IMR-90 (cell line): ENCODE data around the gene TEX101. TPM values are rescaled to one million over a fixed set of nuclear protein-coding genes. Genes with fewer than 3 reads are reported as not detected.
"Not testable (repeated sequence)": the region's sequence is repeated elsewhere in the genome, so short reads cannot be mapped to it uniquely, and the experiment has no call there.

Experiments
- ATAC-seq: fragments of 200-7000 bp; cut with Tn5 transposase; 2 replicates; pipeline ENCODE4 v1.9.1; 2020; ENCODE audit warnings: low read depth, mild to moderate bottlenecking, moderate library complexity
- Bru-seq: library from RNA; stranded (reverse); fragments of 400-500 nt; gene quantifications from one replicate; lab custom pipeline; 2021; lab: Mats Ljungman, UMichigan
- BruChase-seq, 2 experiments: library from RNA; stranded (reverse); fragments of 400-500 nt; gene quantifications; one replicate each; lab custom pipeline; 2021; lab: Mats Ljungman, UMichigan
- BruUV-seq: library from RNA; stranded (reverse); fragments of 400-500 nt; replicated peaks from 2 replicates; lab custom pipeline; 2021; lab: Mats Ljungman, UMichigan
- CTCF ChIA-PET: fragments of 300-600 bp; formaldehyde crosslinking; extraction: SDS; loops from one replicate; lab custom pipeline; 2021; ENCODE audit warnings: antibody characterized with exemption; lab: Yijun Ruan, JAX
- POLR2A ChIA-PET: fragments of 300-600 bp; sonication (Branson Sonifier 250); formaldehyde crosslinking; loops from one replicate; lab custom pipeline; 2022; ENCODE audit warnings: antibody characterized with exemption; ENCODE audit not compliant: unreplicated experiment; lab: Charles Lee
- DNase-seq: peaks from one replicate; pipeline ENCODE4 v3.0.0; 2013
- H2AFZ ChIP-seq: replicated peaks from 2 replicates; pipeline ENCODE3; 2013; ENCODE audit warnings: low read length, mild to moderate bottlenecking; ENCODE audit not compliant: poor library complexity
- H2AK5ac ChIP-seq: 2 replicates; pipeline ENCODE4 v1.6.1; 2013; ENCODE audit warnings: low read depth, low read length, inconsistent platforms
- H2AK9ac ChIP-seq: replicated peaks from 2 replicates; pipeline ENCODE3; 2013; ENCODE audit warnings: mild to moderate bottlenecking, low read depth, low read length, moderate library complexity; ENCODE audit not compliant: poor library complexity
- H2BK120ac ChIP-seq: 2 replicates; pipeline ENCODE4 v1.6.1; 2013; ENCODE audit warnings: low read depth, low read length, inconsistent platforms
- H2BK15ac ChIP-seq: 3 replicates; pipeline ENCODE4 v1.6.1; 2013; ENCODE audit warnings: low read depth, low read length, inconsistent platforms
- H2BK20ac ChIP-seq: 2 replicates; pipeline ENCODE4 v1.6.1; 2013; ENCODE audit warnings: low read depth, mild to moderate bottlenecking, inconsistent platforms, low read length, moderate library complexity
- H2BK5ac ChIP-seq: 2 replicates; pipeline ENCODE4 v1.6.1; 2013; ENCODE audit warnings: mild to moderate bottlenecking, low read depth, low read length, inconsistent platforms; ENCODE audit not compliant: poor library complexity, severe bottlenecking
- H3K14ac ChIP-seq: replicated peaks from 2 replicates; pipeline ENCODE4 v1.6.1; 2013; ENCODE audit warnings: low read depth, low read length, inconsistent platforms
- H3K18ac ChIP-seq: 2 replicates; pipeline ENCODE4 v1.6.1; 2013; ENCODE audit warnings: low read depth, low read length, control low read depth
- H3K23ac ChIP-seq: 2 replicates; pipeline ENCODE4 v1.6.1; 2013; ENCODE audit warnings: low read depth, low read length, inconsistent platforms
- H3K27ac ChIP-seq: 2 replicates; pipeline ENCODE4 v1.5.1; 2013; ENCODE audit warnings: mild to moderate bottlenecking, control low read depth, low read length; ENCODE audit not compliant: insufficient read depth
- H3K27me3 ChIP-seq: 2 replicates; pipeline ENCODE4 v1.6.1; 2013; ENCODE audit warnings: low read length; ENCODE audit not compliant: control insufficient read depth, insufficient read depth
- H3K36me3 ChIP-seq: 2 replicates; pipeline ENCODE4 v1.6.1; 2013; ENCODE audit warnings: low read length, mixed read lengths; ENCODE audit not compliant: control insufficient read depth, insufficient read depth
- H3K4ac ChIP-seq: 2 replicates; pipeline ENCODE4 v1.6.1; 2013; ENCODE audit warnings: low read depth, low read length, inconsistent platforms
- H3K4me1 ChIP-seq: 2 replicates; pipeline ENCODE4 v1.6.1; 2013; ENCODE audit warnings: low read length, mixed read lengths; ENCODE audit not compliant: control insufficient read depth, insufficient read depth
- H3K4me2 ChIP-seq: 2 replicates; pipeline ENCODE4 v1.6.1; 2013; ENCODE audit warnings: low read depth, mild to moderate bottlenecking, control low read depth, low read length, moderate library complexity
- H3K4me3 ChIP-seq: 2 replicates; pipeline ENCODE4 v1.5.1; 2013; ENCODE audit warnings: low read depth, mild to moderate bottlenecking, control low read depth, low read length, moderate library complexity; ENCODE audit not compliant: insufficient read depth
- H3K56ac ChIP-seq: 2 replicates; pipeline ENCODE4 v1.6.1; 2013; ENCODE audit warnings: low read length, inconsistent platforms; ENCODE audit not compliant: insufficient read depth; ENCODE audit errors: extremely low read depth
- H3K79me1 ChIP-seq, 2 experiments: 2 replicates each; pipeline ENCODE4 v1.6.1; 2013; ENCODE audit warnings: low read length in 2 of 2, inconsistent platforms in 1 of 2, low read depth in 1 of 2
- H3K9ac ChIP-seq: 2 replicates; pipeline ENCODE4 v1.6.1; 2013; ENCODE audit warnings: low read depth, low read length, control low read depth
- H3K9me1 ChIP-seq: 2 replicates; pipeline ENCODE4 v1.6.1; 2013; ENCODE audit warnings: low read length, inconsistent platforms; ENCODE audit not compliant: insufficient read depth
- H3K9me3 ChIP-seq: 2 replicates; pipeline ENCODE4 v1.6.1; 2013; ENCODE audit warnings: low read length; ENCODE audit not compliant: control insufficient read depth, insufficient read depth
- H4K20me1 ChIP-seq: 2 replicates; pipeline ENCODE4 v1.6.1; 2013; ENCODE audit warnings: low read length, inconsistent platforms; ENCODE audit not compliant: insufficient read depth
- H4K5ac ChIP-seq: 2 replicates; pipeline ENCODE4 v1.6.1; 2013; ENCODE audit warnings: mild to moderate bottlenecking, low read depth, low read length, control low read depth
- H4K8ac ChIP-seq, 2 experiments: 2 replicates each; pipeline ENCODE4 v1.6.1; 2013; ENCODE audit warnings: low read depth in 2 of 2, low read length in 2 of 2, control low read depth in 1 of 2, inconsistent platforms in 1 of 2
- H4K91ac ChIP-seq: 2 replicates; pipeline ENCODE4 v1.6.1; 2013; ENCODE audit warnings: low read depth, low read length, inconsistent platforms; ENCODE audit not compliant: insufficient read depth
- ELK1 ChIP-seq: fragments of 150-350 bp; IDR thresholded peaks from 2 replicates; pipeline ENCODE4 v1.6.1; 2016; ENCODE audit warnings: low read depth, mild to moderate bottlenecking, low read length, moderate library complexity, borderline replicate concordance
- FOS ChIP-seq: fragments of 150-350 bp; IDR thresholded peaks from 2 replicates; pipeline ENCODE4 v1.6.1; 2016; ENCODE audit warnings: low read depth, low read length
- POLR2A ChIP-seq: IDR thresholded peaks from 2 replicates; pipeline ENCODE4 v1.6.1; 2012; ENCODE audit warnings: mild to moderate bottlenecking, low read depth, low read length
- WGBS, 2 experiments: methylation state at CpG; one replicate each; pipeline versions ENCODE4 v1.1.5 to v1.1.7; 2013; ENCODE audit warnings: missing lambda C conversion rate in 2 of 2; ENCODE audit not compliant: insufficient read length in 1 of 2; ENCODE audit errors: extremely low coverage in 2 of 2; 5-methylcytosine and 5-hydroxymethylcytosine counted together
- dilution Hi-C: fragments of 300-500 bp; cut with HindIII; formaldehyde crosslinking; loops from one replicate; pipeline ENCODE4 v1.14.3; 2018; ENCODE audit warnings: low sequenced_read_pairs; ENCODE audit not compliant: unreplicated experiment
- in situ Hi-C: fragments of 300-500 bp; cut with MboI; formaldehyde crosslinking; loops from 3 replicates; pipeline ENCODE4 v1.14.3; 2019; ENCODE audit warnings: low sequenced_read_pairs, inconsistent platforms, mixed read lengths
- intact Hi-C: fragments of 100-400 bp; cut with micrococcal nuclease; formaldehyde crosslinking; loops from 2 replicates; pipeline ENCODE4 v1.10.0; 2022
- long read RNA-seq: library from polyadenylated mRNA; unstranded; transcript quantifications from one replicate; pipeline ENCODE4 v2.0.0, GENCODE V29; 2021; ENCODE audit not compliant: unreplicated experiment
- polyA plus RNA-seq, 3 experiments: library from polyadenylated mRNA; depleted of rRNA; stranded (reverse); fragments of >200 nt; gene quantifications; 2 replicates each; pipeline ENCODE4 v1.2.3, GENCODE V29; 2012; ENCODE audit warnings: low replicate concordance in 1 of 3
- total RNA-seq: library from RNA; depleted of rRNA; stranded (reverse); fragments of >200 nt; gene quantifications from 2 replicates; pipeline ENCODE4 v1.2.3, GENCODE V29; 2012; rRNA removed

The TEX101 gene
- total RNA-seq (not detected in 2 replicates), polyA plus RNA-seq (2012; rRNA removed) (not detected in 2 replicates), Bru-seq, nascent RNA (not detected), BruChase-seq, experiment 1, labeled RNA remaining after a 6-hour chase (percentile 10 among the genes with signal in this experiment), BruChase-seq, experiment 2, labeled RNA remaining after a 2-hour chase (not detected)
- not detected in 2 replicates for polyA plus RNA-seq (2012; cell fraction: cytosol; rRNA removed)
- not detected in 2 replicates for polyA plus RNA-seq (2012; cell fraction: nucleus; rRNA removed; ENCODE audit: low replicate concordance)
- long read RNA-seq, result 0 reads

GRCh38 chr19:43414554-43414953, at the start of gene TEX101:
Gene TEX101, plus strand, starts transcription at chr19:43414890. Its CDS starts 1,030 bp downstream, at chr19:43415920.
- Histone ChIP-seq H2BK5ac (no peak within 1 kb of the TSS), H4K20me1 (no peaks in the 10 kb centered on the region), H3K79me1 (no peaks in the 10 kb centered on the region), H4K8ac (no peak within 1 kb of the TSS), H3K36me3 (no peaks in the 10 kb centered on the region), H2BK120ac (no peak within 1 kb of the TSS), H3K4me3 (no peak within 1 kb of the TSS), H3K4ac (no peak within 1 kb of the TSS), H2AK5ac (no peak within 1 kb of the TSS), H3K23ac (no peak within 1 kb of the TSS), H3K56ac (no peak within 1 kb of the TSS), H2BK15ac (no peak within 1 kb of the TSS), H3K27me3 (peaks cover 31% of the 10 kb centered on the region), H3K27ac (no peak within 1 kb of the TSS), H3K9me1 (no peaks in the 10 kb centered on the region), H3K9ac (no peak within 1 kb of the TSS), H2AK9ac (no peak within 1 kb of the TSS), H4K5ac (no peak within 1 kb of the TSS), H3K18ac (no peak within 1 kb of the TSS), H3K4me1 (no peaks in the 10 kb centered on the region), H2BK20ac (no peak within 1 kb of the TSS), H3K9me3 (peaks cover 7% of the 10 kb centered on the region), H4K91ac (no peak within 1 kb of the TSS), H3K4me2 (no peak within 1 kb of the TSS), H2AFZ (no peak within 1 kb of the TSS), H3K14ac (no peak within 1 kb of the TSS)
- intact Hi-C loops (no loop called here), in situ Hi-C loops (no loop called here), dilution Hi-C loops (no loop called here)
- DNase-seq (no peak), ATAC-seq (no peak)
- POLR2A ChIA-PET, result no interaction called here
- WGBS, 2 experiments, result 84% methylated on average over 21 of the region's 21 CpGs; no CpG with 5 or more reads in 1 of the 2 experiments
- CTCF ChIA-PET, result no interaction called here
- TF ChIP-seq ELK1 (no peak), FOS (no peak), POLR2A (no peak)
- BruUV-seq, result no TSS peak

- dilution Hi-C loops, POLR2A ChIA-PET, H4K8ac ChIP-seq, H3K18ac ChIP-seq, H3K4ac ChIP-seq, H4K91ac ChIP-seq, H3K4me1 ChIP-seq, H2AK5ac ChIP-seq, H2AFZ ChIP-seq, H2AK9ac ChIP-seq, H3K56ac ChIP-seq, ATAC-seq, H3K9ac ChIP-seq, H3K4me2 ChIP-seq, in situ Hi-C loops, H2BK5ac ChIP-seq, H3K36me3 ChIP-seq, H2BK120ac ChIP-seq, H4K5ac ChIP-seq, BruUV-seq, intact Hi-C loops, H2BK15ac ChIP-seq, DNase-seq, H3K79me1 ChIP-seq, H3K9me1 ChIP-seq, H3K23ac ChIP-seq, H3K9me3 ChIP-seq, H3K14ac ChIP-seq, H2BK20ac ChIP-seq, H3K4me3 ChIP-seq, CTCF ChIA-PET, H3K27ac ChIP-seq, H4K20me1 ChIP-seq: not testable (repeated sequence)
- peaks cover 18% of the 10 kb centered on the region for H3K27me3 ChIP-seq
- 65% methylated on average over 2 of the region's 9 CpGs; no CpG with 5 or more reads in 1 of the 2 experiments for WGBS, 2 experiments
Observed at GRCh38 chr19:43365677-43366076, 49.0 kb upstream of the TEX101 start.
